Measurements from ENCODE around the gene ALG13. TPM values are rescaled to one million over a fixed set of nuclear protein-coding genes. Genes with fewer than 3 reads are reported as not detected.

The ALG13 gene
- total RNA-seq (2022; extraction: Qiagen RNA extraction) = 45.6 to 63.9 TPM (median 53.3 TPM) in 5 replicates

DNA sequence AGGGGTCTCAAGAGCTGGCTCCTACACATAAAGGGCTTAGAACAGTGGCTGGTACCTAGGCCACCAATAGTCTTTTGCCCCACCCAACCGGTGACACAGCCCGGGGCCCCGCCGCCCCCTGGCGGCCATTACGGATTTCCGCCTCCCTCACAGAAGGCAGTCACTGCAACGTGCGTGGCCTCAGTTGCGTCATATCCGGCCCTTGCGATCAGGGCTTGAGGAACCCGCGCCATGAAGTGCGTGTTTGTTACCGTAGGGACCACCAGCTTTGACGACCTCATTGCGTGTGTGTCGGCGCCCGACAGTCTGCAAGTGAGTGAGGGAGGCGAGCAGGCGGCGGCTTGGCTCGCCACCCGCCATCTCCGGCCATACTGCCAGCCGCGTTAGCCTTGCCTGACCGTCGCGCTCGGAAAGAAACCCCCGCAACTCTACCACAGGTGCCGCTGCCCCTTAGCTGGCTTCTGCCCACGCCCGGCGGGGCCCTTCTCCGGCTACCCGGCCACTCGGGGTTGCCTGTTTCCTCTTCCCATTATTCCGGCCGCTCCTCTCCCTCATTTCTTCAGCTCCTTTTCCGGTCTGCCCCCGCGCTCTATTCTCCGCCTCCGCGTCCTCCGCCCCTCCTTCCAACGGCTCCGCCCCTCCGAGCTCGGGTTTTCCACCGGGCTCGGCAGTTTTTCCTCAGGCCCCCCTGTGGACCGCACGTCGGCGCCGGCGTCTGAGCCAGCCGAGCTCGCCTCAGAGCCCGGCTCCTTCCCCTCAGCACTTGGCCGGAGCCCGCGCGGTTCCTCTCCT, at the start of gene ALG13:
Gene ALG13, plus strand, starts transcription at position 183 of the 792 bp plus-strand sequence. Its CDS starts 49 bp downstream, at position 232.

Other genes starting within 250 kb of the ALG13 start
- gene SERTM2, start 169.5 kb upstream of the ALG13 start, total RNA-seq (2022; extraction: Qiagen RNA extraction) = not detected in 5 replicates
- not detected in 5 replicates for gene TRPC5OS, start 195.0 kb downstream of the ALG13 start, total RNA-seq (2022; extraction: Qiagen RNA extraction)